IMR-90 (cell line): ENCODE results near the gene KLHL6.

Experiments used
- BHLHE40 ChIP-seq: fragments of 150-350 bp; IDR thresholded peaks from 2 replicates; pipeline ENCODE4 v1.6.1; 2016; ENCODE audit warnings: mild to moderate bottlenecking, low read depth, low read length
- CHD1 ChIP-seq: IDR thresholded peaks from 2 replicates; pipeline ENCODE4 v1.6.1; 2012; ENCODE audit warnings: low read depth, low read length, improper control_type of control experiment
- CTCF ChIP-seq: conservative IDR thresholded peaks from 2 replicates; pipeline ENCODE4 v1.5.1; 2012; ENCODE audit warnings: mild to moderate bottlenecking, low read depth, low read length, improper control_type of control experiment
- MAZ ChIP-seq: IDR thresholded peaks from 2 replicates; pipeline ENCODE4 v1.6.1; 2012; ENCODE audit warnings: low read depth, mild to moderate bottlenecking, low read length, improper control_type of control experiment, moderate library complexity, borderline replicate concordance
- POLR2A ChIP-seq: IDR thresholded peaks from 2 replicates; pipeline ENCODE4 v1.6.1; 2012; ENCODE audit warnings: mild to moderate bottlenecking, low read depth, low read length
- SMC3 ChIP-seq: fragments of 150-350 bp; IDR thresholded peaks from 2 replicates; pipeline ENCODE4 v1.6.1; 2016; ENCODE audit warnings: low read depth, mild to moderate bottlenecking, antibody characterized with exemption, low read length, moderate library complexity

GRCh38 chr3:183498634-183499033 lies 56.9 kb downstream of the KLHL6 start:
- TF ChIP-seq CTCF, result no peak
- no peak for TF ChIP-seq POLR2A
- no peak for TF ChIP-seq CHD1
- no peak for TF ChIP-seq MAZ
- no peak for TF ChIP-seq SMC3
- no peak for TF ChIP-seq BHLHE40
